OCI-LY1 (cell line): ENCODE data around the gene DRC7.

Source experiments
- CTCF ChIP-seq: fragments of 200-600 bp; sonication (generic), shearing (Covaris generic); IDR thresholded peaks from 2 replicates; pipeline ENCODE4 v1.5.1; 2017; ENCODE audit warnings: mild to moderate bottlenecking, antibody characterized with exemption, low read length, moderate library complexity, mixed read lengths
- EZH2 ChIP-seq: fragments of 200-600 bp; sonication (generic), shearing (Covaris generic); IDR thresholded peaks from 2 replicates; pipeline ENCODE4 v1.8.0; 2017; ENCODE audit warnings: borderline replicate concordance, mixed run types, mild to moderate bottlenecking, antibody characterized with exemption, low read length, moderate library complexity, mixed read lengths

- TF ChIP-seq EZH2, result no peak
- no peak for TF ChIP-seq CTCF
These were observed 55.3 kb downstream of the DRC7 start for GRCh38 chr16:57749856-57750452.
